ENCODE results near the gene PRKCI.
A peak's percentile ranks its signal among the peaks of the same experiment; 100 is the strongest.

PRKCI gene

GRCh38 chr3:170222647-170223541, 670 bp downstream of the PRKCI start:
- TF ChIP-seq, protein P1, sequence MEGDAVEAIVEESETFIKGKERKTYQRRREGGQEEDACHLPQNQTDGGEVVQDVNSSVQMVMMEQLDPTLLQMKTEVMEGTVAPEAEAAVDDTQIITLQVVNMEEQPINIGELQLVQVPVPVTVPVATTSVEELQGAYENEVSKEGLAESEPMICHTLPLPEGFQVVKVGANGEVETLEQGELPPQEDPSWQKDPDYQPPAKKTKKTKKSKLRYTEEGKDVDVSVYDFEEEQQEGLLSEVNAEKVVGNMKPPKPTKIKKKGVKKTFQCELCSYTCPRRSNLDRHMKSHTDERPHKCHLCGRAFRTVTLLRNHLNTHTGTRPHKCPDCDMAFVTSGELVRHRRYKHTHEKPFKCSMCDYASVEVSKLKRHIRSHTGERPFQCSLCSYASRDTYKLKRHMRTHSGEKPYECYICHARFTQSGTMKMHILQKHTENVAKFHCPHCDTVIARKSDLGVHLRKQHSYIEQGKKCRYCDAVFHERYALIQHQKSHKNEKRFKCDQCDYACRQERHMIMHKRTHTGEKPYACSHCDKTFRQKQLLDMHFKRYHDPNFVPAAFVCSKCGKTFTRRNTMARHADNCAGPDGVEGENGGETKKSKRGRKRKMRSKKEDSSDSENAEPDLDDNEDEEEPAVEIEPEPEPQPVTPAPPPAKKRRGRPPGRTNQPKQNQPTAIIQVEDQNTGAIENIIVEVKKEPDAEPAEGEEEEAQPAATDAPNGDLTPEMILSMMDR (IDR thresholded peaks at IDR 0.05; ENCODE audit: low read depth, low read length) = peak; percentile 19
- in situ Hi-C loops (cut with HindIII; ENCODE audit: low sequenced_read_pairs) = no loop called here
- peak overlapping the region; percentile 78 for H3K4me3 ChIP-seq (ENCODE audit: low read depth, low read length)
- DNase-seq (ENCODE audit: low read depth, low spot score) = peak; percentile 37

DNA sequence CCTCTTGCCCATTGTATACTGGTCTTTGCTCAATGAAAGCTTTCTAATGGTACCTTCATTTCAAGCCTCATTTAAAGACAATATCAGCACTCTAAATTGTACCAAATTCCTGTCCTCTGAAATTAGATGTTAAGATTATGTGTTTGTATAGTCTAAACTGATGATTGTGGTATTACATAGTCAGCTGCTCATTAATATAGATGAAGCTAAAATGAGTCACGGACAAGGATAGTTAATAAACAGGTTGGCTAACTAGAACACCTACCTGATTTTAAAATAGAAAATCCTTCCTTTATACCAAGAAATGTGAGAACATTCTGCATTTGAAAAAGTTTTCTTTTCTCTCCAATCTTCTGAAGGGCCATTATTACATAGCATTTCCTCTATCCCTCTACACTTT, 2.9 kb downstream of the PRKCI start:
- TF ChIP-seq, protein P1 (IDR thresholded peaks at IDR 0.05; ENCODE audit: low read depth, low read length) = no peak
- no peak for DNase-seq (ENCODE audit: low read depth, low spot score)
- H3K4me3 ChIP-seq (ENCODE audit: low read depth, low read length) = no peak overlapping the region
- in situ Hi-C loops (cut with HindIII; ENCODE audit: low sequenced_read_pairs) = no loop called here

- H3K4me3 ChIP-seq (ENCODE audit: low read depth, low read length) = no peak overlapping the region
- peak; percentile 23 for DNase-seq (ENCODE audit: low read depth, low spot score)
- in situ Hi-C loops (cut with HindIII; ENCODE audit: low sequenced_read_pairs) = no loop called here
- TF ChIP-seq, protein P1 (IDR thresholded peaks at IDR 0.05; ENCODE audit: low read depth, low read length) = no peak
Measured at GRCh38 chr3:170226426-170226960, 4.3 kb downstream of the PRKCI start.

- in situ Hi-C loops (cut with HindIII; ENCODE audit: low sequenced_read_pairs) = no loop called here
- no peak for DNase-seq (ENCODE audit: low read depth, low spot score)
- H3K4me3 ChIP-seq (ENCODE audit: low read depth, low read length) = no peak overlapping the region
- TF ChIP-seq, protein P1 (IDR thresholded peaks at IDR 0.05; ENCODE audit: low read depth, low read length) = no peak
Measured at GRCh38 chr3:170228093-170228766, 6.0 kb downstream of the PRKCI start.

DNA sequence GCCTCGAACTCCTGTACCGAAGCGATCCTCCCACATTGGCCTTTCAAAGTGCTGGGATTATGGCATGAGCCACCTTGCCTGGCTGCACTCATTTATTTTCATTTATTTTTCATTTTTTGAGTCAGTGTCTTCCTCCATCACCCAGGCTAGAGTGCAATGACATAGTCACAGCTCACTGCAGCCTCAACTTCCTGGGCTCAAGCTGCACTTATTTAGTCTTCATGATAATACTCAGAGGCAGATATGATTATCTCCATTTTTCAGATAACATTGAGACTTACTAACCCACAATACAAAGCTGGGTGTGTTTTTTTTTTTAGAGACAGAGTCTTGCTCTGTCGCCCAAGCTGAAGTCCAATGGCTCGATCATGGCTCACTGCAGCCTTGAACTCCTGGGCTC, 10.0 kb downstream of the PRKCI start:
- in situ Hi-C loops (cut with HindIII; ENCODE audit: low sequenced_read_pairs) = no loop called here
- TF ChIP-seq, protein P1 (IDR thresholded peaks at IDR 0.05; ENCODE audit: low read depth, low read length) = no peak
- H3K4me3 ChIP-seq (ENCODE audit: low read depth, low read length) = no peak overlapping the region
- DNase-seq (ENCODE audit: low read depth, low spot score) = no peak

GRCh38 chr3:170233530-170233929, 11.3 kb downstream of the PRKCI start:
- TF ChIP-seq, protein P1 (IDR thresholded peaks at IDR 0.05; ENCODE audit: low read depth, low read length) = no peak
- peak; percentile 52 for DNase-seq (ENCODE audit: low read depth, low spot score)
- H3K4me3 ChIP-seq (ENCODE audit: low read depth, low read length) = no peak overlapping the region
- in situ Hi-C loops (cut with HindIII; ENCODE audit: low sequenced_read_pairs) = no loop called here

Measured in astrocyte of the spinal cord (primary cell).